ENCODE data around the gene EPB41L2.

The EPB41L2 gene

DNA sequence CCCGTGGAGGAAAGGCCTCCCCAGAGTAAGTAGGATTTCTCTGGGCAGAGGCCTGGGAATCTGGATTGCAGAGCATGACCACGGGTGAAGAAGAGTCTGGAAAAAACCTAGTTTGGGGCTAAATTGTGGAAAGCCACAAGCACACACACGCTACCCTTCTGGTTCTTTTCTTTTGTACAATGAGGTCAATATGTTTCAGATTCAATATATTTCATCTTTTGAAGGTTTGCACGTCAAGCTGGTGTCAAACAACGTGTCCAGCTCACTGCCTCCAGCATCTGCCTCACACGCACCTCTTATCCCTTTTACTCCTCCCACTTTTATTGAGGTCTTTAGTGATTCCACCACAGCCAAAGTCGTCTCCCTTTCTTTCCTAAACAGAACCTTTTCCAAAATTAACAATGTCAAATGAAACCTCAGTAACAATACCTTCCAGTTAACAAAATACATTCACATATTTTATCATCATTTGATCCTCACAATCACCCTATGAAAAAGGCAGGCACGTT lies 773 bp upstream of the EPB41L2 start:
- in situ Hi-C loops (cut with HindIII; ENCODE audit: low sequenced_read_pairs) = no loop called here
- TF ChIP-seq, protein P1, sequence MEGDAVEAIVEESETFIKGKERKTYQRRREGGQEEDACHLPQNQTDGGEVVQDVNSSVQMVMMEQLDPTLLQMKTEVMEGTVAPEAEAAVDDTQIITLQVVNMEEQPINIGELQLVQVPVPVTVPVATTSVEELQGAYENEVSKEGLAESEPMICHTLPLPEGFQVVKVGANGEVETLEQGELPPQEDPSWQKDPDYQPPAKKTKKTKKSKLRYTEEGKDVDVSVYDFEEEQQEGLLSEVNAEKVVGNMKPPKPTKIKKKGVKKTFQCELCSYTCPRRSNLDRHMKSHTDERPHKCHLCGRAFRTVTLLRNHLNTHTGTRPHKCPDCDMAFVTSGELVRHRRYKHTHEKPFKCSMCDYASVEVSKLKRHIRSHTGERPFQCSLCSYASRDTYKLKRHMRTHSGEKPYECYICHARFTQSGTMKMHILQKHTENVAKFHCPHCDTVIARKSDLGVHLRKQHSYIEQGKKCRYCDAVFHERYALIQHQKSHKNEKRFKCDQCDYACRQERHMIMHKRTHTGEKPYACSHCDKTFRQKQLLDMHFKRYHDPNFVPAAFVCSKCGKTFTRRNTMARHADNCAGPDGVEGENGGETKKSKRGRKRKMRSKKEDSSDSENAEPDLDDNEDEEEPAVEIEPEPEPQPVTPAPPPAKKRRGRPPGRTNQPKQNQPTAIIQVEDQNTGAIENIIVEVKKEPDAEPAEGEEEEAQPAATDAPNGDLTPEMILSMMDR (IDR thresholded peaks at IDR 0.05; ENCODE audit: low read depth, low read length, missing control alignments) = no peak
- no peak for DNase-seq (ENCODE audit: low read depth)
- H3K4me3 ChIP-seq (ENCODE audit: low read depth, low read length) = peak overlapping the region; percentile 87

DNA sequence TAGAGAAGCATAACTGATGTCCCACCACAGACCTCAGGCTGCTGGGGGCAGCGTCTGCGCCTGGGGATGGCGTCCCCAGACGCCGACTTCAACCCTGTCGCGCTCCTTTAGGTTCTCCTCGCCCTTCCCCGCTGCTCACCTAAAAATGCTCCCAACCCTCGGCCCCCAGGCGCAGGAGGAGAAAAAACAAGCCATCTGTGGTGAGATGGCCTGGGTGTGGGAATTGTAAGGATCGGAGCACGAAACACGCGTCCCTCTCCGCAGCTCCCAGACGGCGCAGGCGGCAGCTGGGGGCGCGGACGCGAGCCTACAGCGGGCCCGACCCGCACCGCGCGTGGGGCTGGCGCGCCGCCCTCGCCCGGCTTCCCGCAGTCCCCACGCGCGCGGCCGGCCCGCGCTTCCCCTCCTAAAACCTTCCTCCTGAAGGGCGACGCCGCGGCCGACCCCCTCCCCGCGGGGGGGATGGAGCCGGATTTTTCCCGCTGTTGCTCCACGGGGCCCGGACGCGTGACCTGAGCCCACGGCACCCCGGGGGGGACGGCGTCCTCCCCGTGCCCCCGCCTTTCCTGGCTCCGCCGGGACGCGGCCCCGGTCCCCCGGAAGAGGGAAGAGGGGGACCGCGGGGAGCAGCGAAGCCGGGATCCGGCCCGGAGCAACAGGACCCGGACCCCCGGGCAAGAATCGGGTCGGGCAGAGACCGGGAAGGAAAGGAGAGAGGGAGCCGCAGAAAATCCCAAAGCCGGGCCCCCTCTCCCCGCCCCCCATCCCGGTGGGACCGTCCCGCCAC lies 611 bp downstream of the EPB41L2 start:
- TF ChIP-seq, protein P1 (IDR thresholded peaks at IDR 0.05; ENCODE audit: low read depth, low read length, missing control alignments) = no peak
- H3K4me3 ChIP-seq (ENCODE audit: low read depth, low read length) = peak overlapping the region; percentile 87
- in situ Hi-C loops (cut with HindIII; ENCODE audit: low sequenced_read_pairs) = no loop called here
- DNase-seq (ENCODE audit: low read depth) = no peak

DNA sequence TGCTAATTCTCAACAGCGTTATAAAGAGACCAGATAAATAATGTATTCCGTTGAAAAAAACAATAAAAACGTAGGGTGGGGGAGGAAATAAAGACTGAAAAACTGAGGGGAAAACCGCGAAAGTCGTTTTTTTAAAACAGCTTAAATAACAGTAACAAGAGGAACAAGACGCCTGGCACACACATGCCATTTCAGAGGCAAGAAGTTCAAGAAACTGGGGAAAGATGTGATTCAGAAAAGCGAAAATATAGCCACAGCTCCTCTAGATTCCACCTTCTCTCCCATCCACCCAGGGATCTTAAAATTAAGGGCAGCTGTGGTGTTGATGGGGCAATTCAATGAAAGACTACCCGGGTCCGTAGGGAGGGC lies 1.3 kb downstream of the EPB41L2 start:
- H3K4me3 ChIP-seq (ENCODE audit: low read depth, low read length) = peak overlapping the region; percentile 87
- in situ Hi-C loops (cut with HindIII; ENCODE audit: low sequenced_read_pairs) = no loop called here
- no peak for DNase-seq (ENCODE audit: low read depth)
- TF ChIP-seq, protein P1 (IDR thresholded peaks at IDR 0.05; ENCODE audit: low read depth, low read length, missing control alignments) = no peak

DNA sequence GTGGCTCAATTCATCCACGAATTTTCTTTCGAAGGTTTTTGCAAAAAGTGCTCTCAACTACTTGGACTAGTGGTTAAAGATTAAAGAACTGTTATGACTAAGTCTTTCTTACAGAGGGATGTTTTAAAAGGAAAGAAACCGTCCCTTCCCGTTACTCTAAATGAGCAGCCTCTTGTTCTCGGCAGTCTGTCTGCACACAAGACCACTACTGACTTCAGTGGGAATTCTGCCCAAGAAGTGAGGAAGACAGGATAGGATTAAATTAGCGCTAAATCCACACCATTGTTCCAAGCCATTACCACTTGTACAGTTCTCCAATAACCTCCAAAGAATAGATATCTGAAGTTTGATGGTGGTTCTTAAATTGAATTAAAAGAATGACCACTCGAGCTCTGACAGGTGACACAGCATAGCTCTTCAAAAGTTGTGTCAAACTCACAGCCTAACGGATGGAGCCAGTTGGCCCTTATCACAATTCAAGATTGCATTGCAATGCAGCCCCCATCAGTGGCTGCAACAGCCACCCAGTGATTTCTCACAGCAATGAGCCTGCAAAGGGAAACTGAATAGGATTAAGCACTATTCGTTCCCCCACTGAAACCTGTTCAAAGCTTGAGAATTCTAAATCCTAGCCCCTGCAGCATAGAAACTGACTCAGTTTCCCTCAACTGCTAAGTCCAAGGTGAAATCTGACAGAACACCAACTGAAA lies 1.8 kb downstream of the EPB41L2 start:
- no peak for DNase-seq (ENCODE audit: low read depth)
- H3K4me3 ChIP-seq (ENCODE audit: low read depth, low read length) = peak overlapping the region; percentile 87

DNA sequence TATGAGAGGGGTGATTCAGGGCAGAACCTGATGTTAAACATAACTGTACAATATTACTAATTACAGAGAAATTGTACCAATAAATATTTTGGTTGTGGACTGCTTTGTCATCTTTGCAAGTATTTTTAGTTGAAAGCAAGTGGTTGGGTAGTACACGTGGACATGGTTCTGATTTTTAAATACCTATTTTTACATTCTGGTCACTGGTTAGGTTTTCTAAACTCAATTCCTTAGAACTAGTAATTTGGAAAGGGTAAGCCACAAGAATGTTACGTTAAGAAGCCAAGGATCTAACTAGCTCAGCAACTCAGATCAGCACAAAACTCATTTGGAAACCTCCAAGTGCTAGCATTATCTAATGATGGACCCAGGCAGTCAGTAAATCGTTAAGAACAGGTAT lies 2.7 kb downstream of the EPB41L2 start:
- peak; percentile 24 for DNase-seq (ENCODE audit: low read depth)
- no peak overlapping the region for H3K4me3 ChIP-seq (ENCODE audit: low read depth, low read length)
- in situ Hi-C loops (cut with HindIII; ENCODE audit: low sequenced_read_pairs) = no loop called here
- TF ChIP-seq, protein P1 (IDR thresholded peaks at IDR 0.05; ENCODE audit: low read depth, low read length, missing control alignments) = no peak

More for the DNA sequence above, 1.8 kb downstream of the EPB41L2 start:
- TF ChIP-seq, protein P1 (IDR thresholded peaks at IDR 0.05; ENCODE audit: low read depth, low read length, missing control alignments) = no peak
- in situ Hi-C loops (cut with HindIII; ENCODE audit: low sequenced_read_pairs) = no loop called here

DNA sequence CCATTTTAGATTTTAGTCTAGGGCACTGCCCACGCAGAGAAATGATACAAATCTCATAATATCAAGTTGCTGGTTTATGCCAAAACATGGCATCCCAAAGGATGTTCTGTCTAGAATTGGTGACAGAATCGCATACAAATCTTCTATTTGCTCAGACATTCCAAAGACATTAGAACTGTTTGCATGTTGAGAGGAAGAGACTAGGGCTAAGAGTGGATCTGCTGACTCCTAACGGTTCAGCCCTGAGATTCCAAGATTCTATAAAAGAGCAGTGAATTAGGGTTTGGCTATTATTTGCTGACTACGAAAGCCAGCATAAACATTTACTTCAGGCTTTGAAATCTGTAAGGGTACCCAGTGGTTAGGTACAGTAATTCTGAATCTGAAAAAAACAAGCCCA lies 3.6 kb downstream of the EPB41L2 start:
- H3K4me3 ChIP-seq (ENCODE audit: low read depth, low read length) = no peak overlapping the region
- DNase-seq (ENCODE audit: low read depth) = no peak
- in situ Hi-C loops (cut with HindIII; ENCODE audit: low sequenced_read_pairs) = no loop called here
- TF ChIP-seq, protein P1 (IDR thresholded peaks at IDR 0.05; ENCODE audit: low read depth, low read length, missing control alignments) = no peak

All from astrocyte of the cerebellum (primary cell).